ENCODE data around the gene ABCB9.

Gene ABCB9

GRCh38 chr12:122880155-122880667 is 86.1 kb downstream of the ABCB9 start:
- no peak for TF ChIP-seq CTCF (IDR thresholded peaks at IDR 0.05)
- peaks cover 5% of the 10 kb centered on the region for H3K36me3 Mint-ChIP-seq (ENCODE audit: low read depth)
- peak overlapping the region; percentile 14 for H3K4me3 Mint-ChIP-seq
- H3K4me1 Mint-ChIP-seq: peaks cover 63% of the 10 kb centered on the region
- H3K9me3 Mint-ChIP-seq: no peaks in the 10 kb centered on the region
- no peak for DNase-seq
- peaks cover 10% of the 10 kb centered on the region for H3K27me3 Mint-ChIP-seq (ENCODE audit: low read depth, poor library complexity)
- H3K27ac Mint-ChIP-seq: peak overlapping the region; percentile 93

Data from nephron progenitor cell (in vitro differentiated cells).